HPDE6-E6E7 (cell line): ENCODE results near the gene SLC44A4.
"Not testable (repeated sequence)": the region's sequence is repeated elsewhere in the genome, so short reads cannot be mapped to it uniquely, and the experiment has no call there.

Experiments used
- DNase-seq: peaks from one replicate; pipeline ENCODE4 v3.0.0; 2011; ENCODE audit warnings: missing footprints; ENCODE audit errors: extremely low spot score

The SLC44A4 gene

GRCh38 chr6:31827286-31828079 is 51.3 kb downstream of the SLC44A4 start, which contains the start of gene HSPA1B:
HSPA1B (plus strand) TSS chr6:31827738; CDS start chr6:31827951, 213 bp downstream.
- DNase-seq, result peak; percentile 96

GRCh38 chr6:31826793-31827285 is 52.0 kb downstream of the SLC44A4 start:
- no peak for DNase-seq

- no peak for DNase-seq
These were observed 53.2 kb downstream of the SLC44A4 start for GRCh38 chr6:31825553-31825952.

GRCh38 chr6:31823592-31824196 is 55.1 kb downstream of the SLC44A4 start:
- not testable (repeated sequence) for DNase-seq

GRCh38 chr6:31822036-31822821 is 56.6 kb downstream of the SLC44A4 start:
- no peak for DNase-seq

- DNase-seq, result no peak
These were observed 57.3 kb downstream of the SLC44A4 start for GRCh38 chr6:31821301-31822035.

- not testable (repeated sequence) for DNase-seq
These were observed 58.4 kb downstream of the SLC44A4 start for GRCh38 chr6:31820399-31820798.

GRCh38 chr6:31819871-31820299 is 58.9 kb downstream of the SLC44A4 start:
- no peak for DNase-seq

- DNase-seq, result not testable (repeated sequence)
These were observed 60.8 kb downstream of the SLC44A4 start for GRCh38 chr6:31817929-31818511.

GRCh38 chr6:31817133-31817928 is 61.5 kb downstream of the SLC44A4 start:
- DNase-seq, result not testable (repeated sequence)

GRCh38 chr6:31815025-31815838 is 63.6 kb downstream of the SLC44A4 start, which contains the start of the genes HSPA1A and HSPA1L:
HSPA1A (plus strand) TSS chr6:31815543; CDS start chr6:31815757, 214 bp downstream.
HSPA1L (minus strand) TSS chr6:31815283; CDS start chr6:31811972, 3,311 bp downstream.
- DNase-seq, result no peak

GRCh38 chr6:31814677-31815024 is 64.1 kb downstream of the SLC44A4 start:
- DNase-seq, result peak; percentile 96

- no peak for DNase-seq
These were observed 65.3 kb downstream of the SLC44A4 start for GRCh38 chr6:31813465-31813849.
